WTC11 (cell line): ENCODE measurements around the gene FANCC. TPM values are rescaled to one million over a fixed set of nuclear protein-coding genes. Genes with fewer than 3 reads are reported as not detected.

Experiments used
- ATAC-seq: fragments of 200-7000 bp; cut with Tn5 transposase; 2 replicates; pipeline ENCODE4 v1.10.0; 2021; ENCODE audit warnings: mild to moderate bottlenecking, moderate library complexity
- CTCF ChIA-PET: fragments of 300-600 bp; sonication (Branson Sonifier 250); formaldehyde crosslinking; loops from one replicate; lab custom pipeline; 2021; ENCODE audit warnings: antibody characterized with exemption; lab: Charles Lee
- POLR2A ChIA-PET: fragments of 350-600 bp; sonication (Branson Sonifier 250); formaldehyde crosslinking; loops from one replicate; lab custom pipeline; 2021; ENCODE audit warnings: antibody characterized with exemption; lab: Charles Lee
- DNase-seq: peaks from one replicate; pipeline ENCODE4 v3.0.0; 2021; ENCODE audit warnings: low spot score
- H3K27ac Mint-ChIP-seq: 2 replicates; pipeline ENCODE4 v1.8.0; 2021; ENCODE audit warnings: mixed read lengths
- H3K27me3 Mint-ChIP-seq: 2 replicates; pipeline ENCODE4 v1.8.0; 2021; ENCODE audit warnings: low read depth, mild to moderate bottlenecking, moderate library complexity, mixed read lengths
- H3K36me3 Mint-ChIP-seq: 2 replicates; pipeline ENCODE4 v1.8.0; 2021; ENCODE audit warnings: mixed read lengths
- H3K4me1 Mint-ChIP-seq: 2 replicates; pipeline ENCODE4 v1.8.0; 2022; ENCODE audit warnings: mixed read lengths
- H3K4me3 Mint-ChIP-seq: 2 replicates; pipeline ENCODE4 v1.8.0; 2021; ENCODE audit warnings: mild to moderate bottlenecking, moderate library complexity, mixed read lengths
- H3K9me3 Mint-ChIP-seq: 2 replicates; pipeline ENCODE4 v1.8.0; 2021; ENCODE audit warnings: mixed read lengths
- ARID4B ChIP-seq: sonication (generic); formaldehyde crosslinking; IDR thresholded peaks from 2 replicates; pipeline ENCODE4 v1.8.0; 2023; ENCODE audit warnings: missing genetic modification reagents, mild to moderate bottlenecking, borderline replicate concordance
- ATF6 ChIP-seq: sonication (generic); formaldehyde crosslinking; IDR thresholded peaks from 2 replicates; pipeline ENCODE4 v1.8.1; 2023; ENCODE audit warnings: mild to moderate bottlenecking, missing genetic modification reagents
- CTCF ChIP-seq: fragments of 200-600 bp; IDR thresholded peaks from 2 replicates; pipeline ENCODE4 v1.8.0; 2022; ENCODE audit warnings: antibody characterized with exemption
- ELF4 ChIP-seq: sonication (generic); formaldehyde crosslinking; IDR thresholded peaks from 2 replicates; pipeline ENCODE4 v1.8.1; 2022; ENCODE audit warnings: low read depth, mild to moderate bottlenecking, moderate library complexity, missing genetic modification reagents
- ETV6 ChIP-seq: sonication (generic); formaldehyde crosslinking; IDR thresholded peaks from 2 replicates; pipeline ENCODE4 v1.8.1; 2022; ENCODE audit warnings: mild to moderate bottlenecking, missing genetic modification reagents
- JUN ChIP-seq: sonication (generic); formaldehyde crosslinking; IDR thresholded peaks from 2 replicates; pipeline ENCODE4 v1.8.0; 2023; ENCODE audit warnings: mild to moderate bottlenecking, missing genetic modification reagents
- MLX ChIP-seq: sonication (generic); formaldehyde crosslinking; IDR thresholded peaks from 2 replicates; pipeline ENCODE4 v1.8.1; 2023; ENCODE audit warnings: mild to moderate bottlenecking, missing genetic modification reagents, moderate library complexity
- NFE2L1 ChIP-seq: sonication (generic); formaldehyde crosslinking; IDR thresholded peaks from 2 replicates; pipeline ENCODE4 v1.8.1; 2023; ENCODE audit warnings: missing genetic modification reagents
- RORB ChIP-seq: fragments of 250-450 bp; sonication (Bioruptor Pico); IDR thresholded peaks from 2 replicates; pipeline ENCODE4 v1.9.0; 2021; ENCODE audit warnings: mild to moderate bottlenecking
- SMAD3 ChIP-seq: sonication (generic); formaldehyde crosslinking; IDR thresholded peaks from 2 replicates; pipeline ENCODE4 v1.8.0; 2022; ENCODE audit warnings: missing genetic modification reagents, mild to moderate bottlenecking, borderline replicate concordance
- TCF7 ChIP-seq: sonication (generic); formaldehyde crosslinking; IDR thresholded peaks from 2 replicates; pipeline ENCODE4 v1.8.0; 2022; ENCODE audit warnings: mild to moderate bottlenecking, low read depth, missing genetic modification reagents, moderate library complexity
- TEAD4 ChIP-seq: sonication (generic); formaldehyde crosslinking; IDR thresholded peaks from 2 replicates; pipeline ENCODE4 v1.8.0; 2022; ENCODE audit warnings: mild to moderate bottlenecking, missing genetic modification reagents
- ZNF232 ChIP-seq: sonication (generic); formaldehyde crosslinking; IDR thresholded peaks from 2 replicates; pipeline ENCODE4 v1.8.0; 2022; ENCODE audit warnings: mild to moderate bottlenecking, missing genetic modification reagents
- ZNF281 ChIP-seq: sonication (generic); formaldehyde crosslinking; IDR thresholded peaks from 2 replicates; pipeline ENCODE4 v1.8.0; 2023; ENCODE audit warnings: mild to moderate bottlenecking, missing genetic modification reagents
- ZNF425 ChIP-seq: fragments of 250-450 bp; sonication (Bioruptor Pico); conservative IDR thresholded peaks from 2 replicates; pipeline ENCODE4 v1.9.0; 2021; ENCODE audit warnings: mild to moderate bottlenecking
- ZNF512 ChIP-seq: sonication (generic); formaldehyde crosslinking; IDR thresholded peaks from 2 replicates; pipeline ENCODE4 v1.8.1; 2022; ENCODE audit warnings: missing genetic modification reagents, borderline replicate concordance
- ZNF671 ChIP-seq: fragments of 250-450 bp; sonication (Bioruptor Pico); IDR thresholded peaks from 2 replicates; pipeline ENCODE4 v1.8.0; 2021; ENCODE audit warnings: mild to moderate bottlenecking
- ZSCAN18 ChIP-seq: fragments of 250-450 bp; sonication (Bioruptor Pico); IDR thresholded peaks from 2 replicates; pipeline ENCODE4 v2.1.2; 2022; ENCODE audit warnings: mild to moderate bottlenecking, moderate library complexity
- total RNA-seq: library from RNA; stranded (reverse); gene quantifications from 3 replicates; pipeline ENCODE4 v1.2.3, GENCODE V29; 2021

Gene FANCC
- total RNA-seq, 1 experiment from 2014 or later: 10.9 TPM

GRCh38 chr9:95343725-95344287, 26.3 kb upstream of the FANCC start:
- ATAC-seq: no peak
- Mint-ChIP-seq H3K36me3 (no peaks in the 10 kb centered on the region), H3K27me3 (peaks cover 20% of the 10 kb centered on the region), H3K4me3 (no peak overlapping the region), H3K4me1 (no peaks in the 10 kb centered on the region), H3K27ac (no peak overlapping the region), H3K9me3 (no peaks in the 10 kb centered on the region)
- TF ChIP-seq ZNF425: no peak
- TF ChIP-seq ETV6: no peak
- TF ChIP-seq TEAD4 (CRISPR knock-in tag): no peak
- TF ChIP-seq ZNF281 (CRISPR knock-in tag): no peak
- no peak for TF ChIP-seq ATF6
- no peak for TF ChIP-seq ZNF512 (CRISPR knock-in tag)
- no peak for TF ChIP-seq RORB (CRISPR knock-in tag)
- no peak for TF ChIP-seq SMAD3 (CRISPR knock-in tag)
- TF ChIP-seq CTCF: no peak
- DNase-seq: no peak
- ChIA-PET CTCF (interaction anchor here (1.1 kb wide), 1 partner anchor 216 kb away, joined by 3 read pairs; no protein-coding TSS in a partner anchor), POLR2A (interaction anchor here (0.6 kb wide), 1 partner anchor 1018 kb away, joined by 3 read pairs; no protein-coding TSS in a partner anchor)

- Mint-ChIP-seq H3K27ac (no peak overlapping the region), H3K4me3 (no peak overlapping the region), H3K9me3 (no peaks in the 10 kb centered on the region), H3K36me3 (no peaks in the 10 kb centered on the region), H3K4me1 (no peaks in the 10 kb centered on the region), H3K27me3 (peaks cover 7% of the 10 kb centered on the region)
- POLR2A ChIA-PET: no interaction called here
- CTCF ChIA-PET: interaction anchor here (0.7 kb wide), 1 partner anchor 13 kb away, joined by 3 read pairs; no protein-coding TSS in a partner anchor
- DNase-seq (no peak), ATAC-seq (no peak)
- no peak for TF ChIP-seq ZNF232 (CRISPR knock-in tag)
- no peak for TF ChIP-seq MLX (CRISPR knock-in tag)
- no peak for TF ChIP-seq ZSCAN18 (CRISPR knock-in tag)
- TF ChIP-seq TCF7 (CRISPR knock-in tag): no peak
- no peak for TF ChIP-seq ELF4 (CRISPR knock-in tag)
- TF ChIP-seq ZNF671 (CRISPR knock-in tag): no peak
- no peak for TF ChIP-seq ARID4B
- TF ChIP-seq JUN (CRISPR knock-in tag): no peak
- TF ChIP-seq NFE2L1 (CRISPR knock-in tag): no peak
These were observed 25.1 kb upstream of the FANCC start for GRCh38 chr9:95342571-95342970.
